ENCODE measurements around the gene ST3GAL4.

DNA sequence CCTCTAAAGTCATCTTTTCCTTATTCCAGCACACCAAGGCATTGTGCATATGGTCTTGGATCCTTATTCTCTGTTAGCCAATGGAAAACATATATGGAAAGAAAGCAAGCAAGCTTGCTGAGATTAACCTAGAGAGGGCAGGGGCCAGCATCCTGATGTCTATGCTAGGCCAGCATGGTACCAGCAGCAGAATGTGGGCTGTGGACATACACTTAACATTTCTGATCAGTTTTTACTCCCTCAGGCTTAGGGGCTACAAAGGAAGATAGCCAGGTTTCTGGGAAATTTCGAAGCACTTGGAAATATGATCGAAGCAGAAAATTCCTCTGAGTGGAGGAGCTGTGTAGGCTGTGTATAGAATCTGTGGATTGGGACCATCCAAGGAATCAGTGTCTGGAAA, 67.0 kb downstream of the ST3GAL4 start:
- TF ChIP-seq EGR1 (conservative IDR thresholded peaks at IDR 0.05) (no peak), HMG20B (CRISPR knock-in tag; IDR thresholded peaks at IDR 0.05) (no peak), LCOR (CRISPR knock-in tag; IDR thresholded peaks at IDR 0.05) (no peak)
- TF ChIP-seq, protein P1, sequence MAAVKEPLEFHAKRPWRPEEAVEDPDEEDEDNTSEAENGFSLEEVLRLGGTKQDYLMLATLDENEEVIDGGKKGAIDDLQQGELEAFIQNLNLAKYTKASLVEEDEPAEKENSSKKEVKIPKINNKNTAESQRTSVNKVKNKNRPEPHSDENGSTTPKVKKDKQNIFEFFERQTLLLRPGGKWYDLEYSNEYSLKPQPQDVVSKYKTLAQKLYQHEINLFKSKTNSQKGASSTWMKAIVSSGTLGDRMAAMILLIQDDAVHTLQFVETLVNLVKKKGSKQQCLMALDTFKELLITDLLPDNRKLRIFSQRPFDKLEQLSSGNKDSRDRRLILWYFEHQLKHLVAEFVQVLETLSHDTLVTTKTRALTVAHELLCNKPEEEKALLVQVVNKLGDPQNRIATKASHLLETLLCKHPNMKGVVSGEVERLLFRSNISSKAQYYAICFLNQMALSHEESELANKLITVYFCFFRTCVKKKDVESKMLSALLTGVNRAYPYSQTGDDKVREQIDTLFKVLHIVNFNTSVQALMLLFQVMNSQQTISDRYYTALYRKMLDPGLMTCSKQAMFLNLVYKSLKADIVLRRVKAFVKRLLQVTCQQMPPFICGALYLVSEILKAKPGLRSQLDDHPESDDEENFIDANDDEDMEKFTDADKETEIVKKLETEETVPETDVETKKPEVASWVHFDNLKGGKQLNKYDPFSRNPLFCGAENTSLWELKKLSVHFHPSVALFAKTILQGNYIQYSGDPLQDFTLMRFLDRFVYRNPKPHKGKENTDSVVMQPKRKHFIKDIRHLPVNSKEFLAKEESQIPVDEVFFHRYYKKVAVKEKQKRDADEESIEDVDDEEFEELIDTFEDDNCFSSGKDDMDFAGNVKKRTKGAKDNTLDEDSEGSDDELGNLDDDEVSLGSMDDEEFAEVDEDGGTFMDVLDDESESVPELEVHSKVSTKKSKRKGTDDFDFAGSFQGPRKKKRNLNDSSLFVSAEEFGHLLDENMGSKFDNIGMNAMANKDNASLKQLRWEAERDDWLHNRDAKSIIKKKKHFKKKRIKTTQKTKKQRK (IDR thresholded peaks at IDR 0.05; ENCODE audit: borderline replicate concordance, low read depth, low read length) = no peak
- TF ChIP-seq, protein P2, sequence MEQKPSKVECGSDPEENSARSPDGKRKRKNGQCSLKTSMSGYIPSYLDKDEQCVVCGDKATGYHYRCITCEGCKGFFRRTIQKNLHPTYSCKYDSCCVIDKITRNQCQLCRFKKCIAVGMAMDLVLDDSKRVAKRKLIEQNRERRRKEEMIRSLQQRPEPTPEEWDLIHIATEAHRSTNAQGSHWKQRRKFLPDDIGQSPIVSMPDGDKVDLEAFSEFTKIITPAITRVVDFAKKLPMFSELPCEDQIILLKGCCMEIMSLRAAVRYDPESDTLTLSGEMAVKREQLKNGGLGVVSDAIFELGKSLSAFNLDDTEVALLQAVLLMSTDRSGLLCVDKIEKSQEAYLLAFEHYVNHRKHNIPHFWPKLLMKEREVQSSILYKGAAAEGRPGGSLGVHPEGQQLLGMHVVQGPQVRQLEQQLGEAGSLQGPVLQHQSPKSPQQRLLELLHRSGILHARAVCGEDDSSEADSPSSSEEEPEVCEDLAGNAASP (IDR thresholded peaks at IDR 0.05) = no peak
- TF ChIP-seq, protein P3, sequence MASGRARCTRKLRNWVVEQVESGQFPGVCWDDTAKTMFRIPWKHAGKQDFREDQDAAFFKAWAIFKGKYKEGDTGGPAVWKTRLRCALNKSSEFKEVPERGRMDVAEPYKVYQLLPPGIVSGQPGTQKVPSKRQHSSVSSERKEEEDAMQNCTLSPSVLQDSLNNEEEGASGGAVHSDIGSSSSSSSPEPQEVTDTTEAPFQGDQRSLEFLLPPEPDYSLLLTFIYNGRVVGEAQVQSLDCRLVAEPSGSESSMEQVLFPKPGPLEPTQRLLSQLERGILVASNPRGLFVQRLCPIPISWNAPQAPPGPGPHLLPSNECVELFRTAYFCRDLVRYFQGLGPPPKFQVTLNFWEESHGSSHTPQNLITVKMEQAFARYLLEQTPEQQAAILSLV (tag; IDR thresholded peaks at IDR 0.05) = no peak
- TF ChIP-seq, protein P4, sequence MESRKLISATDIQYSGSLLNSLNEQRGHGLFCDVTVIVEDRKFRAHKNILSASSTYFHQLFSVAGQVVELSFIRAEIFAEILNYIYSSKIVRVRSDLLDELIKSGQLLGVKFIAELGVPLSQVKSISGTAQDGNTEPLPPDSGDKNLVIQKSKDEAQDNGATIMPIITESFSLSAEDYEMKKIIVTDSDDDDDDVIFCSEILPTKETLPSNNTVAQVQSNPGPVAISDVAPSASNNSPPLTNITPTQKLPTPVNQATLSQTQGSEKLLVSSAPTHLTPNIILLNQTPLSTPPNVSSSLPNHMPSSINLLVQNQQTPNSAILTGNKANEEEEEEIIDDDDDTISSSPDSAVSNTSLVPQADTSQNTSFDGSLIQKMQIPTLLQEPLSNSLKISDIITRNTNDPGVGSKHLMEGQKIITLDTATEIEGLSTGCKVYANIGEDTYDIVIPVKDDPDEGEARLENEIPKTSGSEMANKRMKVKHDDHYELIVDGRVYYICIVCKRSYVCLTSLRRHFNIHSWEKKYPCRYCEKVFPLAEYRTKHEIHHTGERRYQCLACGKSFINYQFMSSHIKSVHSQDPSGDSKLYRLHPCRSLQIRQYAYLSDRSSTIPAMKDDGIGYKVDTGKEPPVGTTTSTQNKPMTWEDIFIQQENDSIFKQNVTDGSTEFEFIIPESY (CRISPR knock-in tag; IDR thresholded peaks at IDR 0.05) = no peak

Measured in K562 (cell line).